NB4 (cell line): Measurements from ENCODE around the gene TCF3.

ENCODE experiments used
- POLR2A ChIP-seq: IDR thresholded peaks from 2 replicates; pipeline ENCODE4 v1.6.1; 2011; ENCODE audit warnings: mild to moderate bottlenecking; ENCODE audit not compliant: insufficient read length; ENCODE audit errors: extremely low read depth
- TF ChIP-seq, protein P1 (sequence below): IDR thresholded peaks from one replicate; pipeline ENCODE4 v1.5.1; 2012; ENCODE audit warnings: low read depth, low read length
- TF ChIP-seq, protein P2 (sequence below): IDR thresholded peaks from 2 replicates; pipeline ENCODE4 v1.6.1; 2011; ENCODE audit warnings: low read depth, low read length

DNA sequence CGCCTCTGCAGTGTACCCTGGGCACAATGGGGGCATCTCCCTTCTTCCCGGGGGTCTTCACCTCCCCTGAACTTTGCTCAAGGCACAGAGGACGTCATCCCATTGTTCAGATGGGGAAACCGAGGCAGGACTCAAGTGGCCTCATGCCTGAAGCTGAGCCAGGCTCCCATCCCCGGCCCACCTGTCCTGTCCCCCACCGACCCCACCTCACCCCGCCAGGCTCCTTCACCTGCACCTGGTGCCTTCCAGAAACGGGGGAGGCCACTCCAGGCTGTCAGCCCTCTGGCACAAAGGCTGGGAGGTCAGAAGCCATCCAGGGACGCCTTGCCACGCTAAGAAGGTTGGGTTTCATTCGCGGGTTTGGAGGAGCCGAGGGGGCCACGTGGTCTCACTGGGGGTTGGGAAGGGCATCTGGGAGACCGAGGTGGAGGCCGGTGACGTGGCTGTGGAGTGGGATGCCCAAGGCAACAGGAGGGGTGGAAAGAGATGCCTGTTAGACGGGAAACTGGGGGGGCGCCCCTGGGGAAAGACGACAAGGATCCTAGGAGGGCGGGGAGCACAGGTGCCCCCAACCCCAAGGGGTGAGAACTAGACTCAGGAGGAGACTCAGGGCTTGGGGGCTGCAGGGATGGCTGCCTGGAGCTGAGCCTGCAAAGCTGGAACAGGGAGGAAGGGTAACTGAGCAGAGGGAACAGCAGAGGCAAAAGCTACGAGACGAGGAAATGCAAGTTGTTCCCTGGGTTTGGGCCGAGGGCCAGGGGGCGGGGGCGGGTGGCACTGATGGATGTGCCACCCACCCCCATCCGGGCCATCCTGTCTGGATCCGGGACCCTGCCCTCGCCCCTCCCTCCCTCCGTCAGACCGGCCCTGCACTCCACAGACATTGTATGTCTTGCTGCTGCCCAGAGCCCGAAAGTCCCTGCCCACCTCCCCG lies 6.0 kb upstream of the TCF3 start:
- no peak for TF ChIP-seq POLR2A
- TF ChIP-seq, protein P1, sequence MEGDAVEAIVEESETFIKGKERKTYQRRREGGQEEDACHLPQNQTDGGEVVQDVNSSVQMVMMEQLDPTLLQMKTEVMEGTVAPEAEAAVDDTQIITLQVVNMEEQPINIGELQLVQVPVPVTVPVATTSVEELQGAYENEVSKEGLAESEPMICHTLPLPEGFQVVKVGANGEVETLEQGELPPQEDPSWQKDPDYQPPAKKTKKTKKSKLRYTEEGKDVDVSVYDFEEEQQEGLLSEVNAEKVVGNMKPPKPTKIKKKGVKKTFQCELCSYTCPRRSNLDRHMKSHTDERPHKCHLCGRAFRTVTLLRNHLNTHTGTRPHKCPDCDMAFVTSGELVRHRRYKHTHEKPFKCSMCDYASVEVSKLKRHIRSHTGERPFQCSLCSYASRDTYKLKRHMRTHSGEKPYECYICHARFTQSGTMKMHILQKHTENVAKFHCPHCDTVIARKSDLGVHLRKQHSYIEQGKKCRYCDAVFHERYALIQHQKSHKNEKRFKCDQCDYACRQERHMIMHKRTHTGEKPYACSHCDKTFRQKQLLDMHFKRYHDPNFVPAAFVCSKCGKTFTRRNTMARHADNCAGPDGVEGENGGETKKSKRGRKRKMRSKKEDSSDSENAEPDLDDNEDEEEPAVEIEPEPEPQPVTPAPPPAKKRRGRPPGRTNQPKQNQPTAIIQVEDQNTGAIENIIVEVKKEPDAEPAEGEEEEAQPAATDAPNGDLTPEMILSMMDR: no peak
- TF ChIP-seq, protein P2, sequence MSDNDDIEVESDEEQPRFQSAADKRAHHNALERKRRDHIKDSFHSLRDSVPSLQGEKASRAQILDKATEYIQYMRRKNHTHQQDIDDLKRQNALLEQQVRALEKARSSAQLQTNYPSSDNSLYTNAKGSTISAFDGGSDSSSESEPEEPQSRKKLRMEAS: no peak
